Testis (tissue), 2 donors: ENCODE measurements around the gene KRT3.

Experiments used
- POLR2A ChIP-seq: fragments of 450-650 bp; IDR thresholded peaks from one replicate; pipeline ENCODE4 v1.6.1; 2017; ENCODE audit warnings: antibody characterized with exemption, mild to moderate bottlenecking, moderate library complexity
- TF ChIP-seq, protein P1 (sequence below), 3 experiments: fragments of 450-650 bp in 2 of 3; fragments of 200-600 bp in 1 of 3; sonication (generic) in 1 of 3; IDR thresholded peaks; one replicate each; pipeline ENCODE4 v1.5.1; 2016 to 2019; ENCODE audit warnings: antibody characterized with exemption in 3 of 3, mild to moderate bottlenecking in 2 of 3, moderate library complexity in 1 of 3

DNA sequence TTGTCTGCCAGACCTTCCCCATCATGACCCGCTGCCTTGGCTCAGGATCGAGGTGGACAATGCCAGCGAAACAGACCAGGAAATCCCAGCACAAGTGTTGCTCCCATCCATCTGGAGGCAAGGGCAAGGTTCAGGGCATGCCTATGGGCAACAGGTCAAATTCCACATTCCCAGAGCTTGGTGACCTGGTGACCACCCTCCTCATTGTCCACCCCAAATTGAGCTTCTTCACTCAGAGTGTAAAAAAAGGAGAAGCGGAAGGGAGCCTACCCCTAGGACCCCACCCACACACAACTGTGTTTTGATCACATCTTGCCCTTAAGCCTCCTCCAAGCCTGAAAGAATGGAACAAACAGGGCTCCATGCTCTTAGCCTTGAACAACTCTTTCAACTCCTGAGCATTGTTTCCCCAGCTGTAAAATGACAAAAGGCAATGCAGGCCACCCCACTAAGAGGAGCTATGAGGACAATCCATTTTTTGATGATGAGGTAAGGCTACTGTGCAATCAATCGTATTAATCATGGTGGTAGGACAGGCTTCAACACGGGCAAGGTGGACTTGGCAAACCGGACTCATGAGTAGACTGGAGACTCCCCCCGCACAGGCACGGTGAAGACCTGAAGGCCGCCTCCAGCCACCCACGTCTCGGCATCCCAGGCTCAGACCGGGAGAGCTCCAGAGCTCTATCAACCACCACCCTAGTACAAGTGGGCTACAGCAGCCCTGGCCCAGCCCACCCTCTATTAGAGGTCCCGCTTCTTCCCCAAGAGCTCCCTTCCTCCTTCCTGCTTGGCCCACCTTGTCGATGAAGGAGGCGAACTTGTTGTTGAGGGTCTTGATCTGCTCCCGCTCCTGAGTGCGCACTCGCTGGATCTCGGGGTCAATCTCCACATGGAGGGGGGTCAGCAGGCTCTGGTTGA, 37.3 kb upstream of the KRT3 start:
- TF ChIP-seq POLR2A = no peak
- TF ChIP-seq, protein P1, sequence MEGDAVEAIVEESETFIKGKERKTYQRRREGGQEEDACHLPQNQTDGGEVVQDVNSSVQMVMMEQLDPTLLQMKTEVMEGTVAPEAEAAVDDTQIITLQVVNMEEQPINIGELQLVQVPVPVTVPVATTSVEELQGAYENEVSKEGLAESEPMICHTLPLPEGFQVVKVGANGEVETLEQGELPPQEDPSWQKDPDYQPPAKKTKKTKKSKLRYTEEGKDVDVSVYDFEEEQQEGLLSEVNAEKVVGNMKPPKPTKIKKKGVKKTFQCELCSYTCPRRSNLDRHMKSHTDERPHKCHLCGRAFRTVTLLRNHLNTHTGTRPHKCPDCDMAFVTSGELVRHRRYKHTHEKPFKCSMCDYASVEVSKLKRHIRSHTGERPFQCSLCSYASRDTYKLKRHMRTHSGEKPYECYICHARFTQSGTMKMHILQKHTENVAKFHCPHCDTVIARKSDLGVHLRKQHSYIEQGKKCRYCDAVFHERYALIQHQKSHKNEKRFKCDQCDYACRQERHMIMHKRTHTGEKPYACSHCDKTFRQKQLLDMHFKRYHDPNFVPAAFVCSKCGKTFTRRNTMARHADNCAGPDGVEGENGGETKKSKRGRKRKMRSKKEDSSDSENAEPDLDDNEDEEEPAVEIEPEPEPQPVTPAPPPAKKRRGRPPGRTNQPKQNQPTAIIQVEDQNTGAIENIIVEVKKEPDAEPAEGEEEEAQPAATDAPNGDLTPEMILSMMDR (IDR thresholded peaks at IDR 0.05) = no peak
